Fibroblast of skin of left quadriceps (primary cell): Measurements from ENCODE around the gene CCDC87.
"Not testable (repeated sequence)": the region's sequence is repeated elsewhere in the genome, so short reads cannot be mapped to it uniquely, and the experiment has no call there.

Source experiments
- DNase-seq, 2 experiments: peaks; one replicate each; pipeline ENCODE4 v3.0.0-alpha.2; 2013; ENCODE audit warnings: low read depth in 2 of 2

The CCDC87 gene, protein sequence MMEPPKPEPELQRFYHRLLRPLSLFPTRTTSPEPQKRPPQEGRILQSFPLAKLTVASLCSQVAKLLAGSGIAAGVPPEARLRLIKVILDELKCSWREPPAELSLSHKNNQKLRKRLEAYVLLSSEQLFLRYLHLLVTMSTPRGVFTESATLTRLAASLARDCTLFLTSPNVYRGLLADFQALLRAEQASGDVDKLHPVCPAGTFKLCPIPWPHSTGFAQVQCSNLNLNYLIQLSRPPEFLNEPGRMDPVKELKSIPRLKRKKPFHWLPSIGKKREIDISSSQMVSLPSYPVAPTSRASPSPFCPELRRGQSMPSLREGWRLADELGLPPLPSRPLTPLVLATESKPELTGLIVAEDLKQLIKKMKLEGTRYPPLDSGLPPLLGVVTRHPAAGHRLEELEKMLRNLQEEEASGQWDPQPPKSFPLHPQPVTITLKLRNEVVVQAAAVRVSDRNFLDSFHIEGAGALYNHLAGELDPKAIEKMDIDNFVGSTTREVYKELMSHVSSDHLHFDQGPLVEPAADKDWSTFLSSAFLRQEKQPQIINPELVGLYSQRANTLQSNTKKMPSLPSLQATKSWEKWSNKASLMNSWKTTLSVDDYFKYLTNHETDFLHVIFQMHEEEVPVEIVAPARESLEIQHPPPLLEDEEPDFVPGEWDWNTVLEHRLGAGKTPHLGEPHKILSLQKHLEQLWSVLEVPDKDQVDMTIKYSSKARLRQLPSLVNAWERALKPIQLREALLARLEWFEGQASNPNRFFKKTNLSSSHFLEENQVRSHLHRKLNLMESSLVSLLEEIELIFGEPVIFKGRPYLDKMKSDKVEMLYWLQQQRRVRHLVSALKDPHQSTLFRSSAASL

GRCh38 chr11:66592457-66593302, at the start of gene CCDC87, which contains the start of gene CCS:
Gene CCDC87 (minus strand): TSS chr11:66593063. CDS start chr11:66593015, 48 bp downstream.
Gene CCS (plus strand): TSS chr11:66593185. CDS start chr11:66593262, 77 bp downstream.
- DNase-seq = peak; percentile 85 to 86

GRCh38 chr11:66641834-66642233, 49.0 kb upstream of the CCDC87 start:
- no peak for DNase-seq

DNA sequence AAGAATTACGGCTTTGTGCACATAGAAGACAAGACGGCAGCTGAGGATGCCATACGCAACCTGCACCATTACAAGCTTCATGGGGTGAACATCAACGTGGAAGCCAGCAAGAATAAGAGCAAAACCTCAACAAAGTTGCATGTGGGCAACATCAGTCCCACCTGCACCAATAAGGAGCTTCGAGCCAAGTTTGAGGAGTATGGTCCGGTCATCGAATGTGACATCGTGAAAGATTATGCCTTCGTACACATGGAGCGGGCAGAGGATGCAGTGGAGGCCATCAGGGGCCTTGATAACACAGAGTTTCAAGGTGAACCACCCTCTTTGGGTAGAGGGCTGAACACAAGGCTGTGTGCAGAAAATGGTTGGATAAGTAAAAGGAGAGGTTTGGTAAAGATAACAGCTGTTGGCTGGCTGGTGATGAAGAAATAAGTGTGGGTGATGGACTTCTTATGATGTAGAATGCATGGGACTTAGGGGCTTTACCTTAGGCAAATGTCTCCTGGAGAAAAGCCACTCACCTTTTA, 47.0 kb upstream of the CCDC87 start:
- not testable (repeated sequence) for DNase-seq

DNA sequence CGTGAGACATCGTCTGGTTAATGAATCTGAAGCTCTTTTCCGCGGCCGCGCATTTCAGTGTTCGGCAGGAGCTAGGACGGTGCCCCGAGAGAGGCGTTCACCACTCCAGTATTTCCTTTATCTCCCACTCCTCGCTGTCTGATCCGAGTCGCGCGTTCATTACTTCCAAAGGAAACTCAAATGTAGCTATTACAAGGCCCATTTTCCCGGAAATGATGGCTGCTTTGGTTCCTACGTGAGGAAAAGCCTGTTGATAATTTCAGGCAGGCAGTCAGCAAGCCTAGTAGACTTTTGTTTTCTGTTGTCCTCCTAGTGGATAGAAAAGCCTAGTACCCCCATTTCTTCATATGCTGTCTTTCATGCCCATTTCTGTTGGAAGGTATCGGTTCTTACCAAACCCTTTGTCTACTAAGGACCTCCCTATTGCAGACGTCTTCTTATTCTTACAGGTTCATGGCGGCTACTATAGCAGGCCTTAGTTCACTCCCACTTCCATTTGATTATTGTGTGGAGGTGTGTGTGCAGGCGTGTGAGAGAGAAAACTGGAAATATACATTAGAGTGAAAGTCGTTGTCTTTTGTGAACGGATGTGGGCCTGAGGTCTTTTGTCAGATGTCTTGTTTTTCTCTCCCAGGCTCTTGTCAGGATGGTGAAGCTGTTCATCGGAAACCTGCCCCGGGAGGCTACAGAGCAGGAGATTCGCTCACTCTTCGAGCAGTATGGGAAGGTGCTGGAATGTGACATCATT, 46.4 kb upstream of the CCDC87 start:
- DNase-seq = no peak

- DNase-seq = peak; percentile 100
These were observed 45.6 kb upstream of the CCDC87 start, which contains the start of gene RBM4 for GRCh38 chr11:66638177-66639065. Gene RBM4 (plus strand): TSS chr11:66638703. CDS start chr11:66639712, 1,009 bp downstream.

GRCh38 chr11:66637557-66638176, 44.8 kb upstream of the CCDC87 start:
- DNase-seq = no peak

DNA sequence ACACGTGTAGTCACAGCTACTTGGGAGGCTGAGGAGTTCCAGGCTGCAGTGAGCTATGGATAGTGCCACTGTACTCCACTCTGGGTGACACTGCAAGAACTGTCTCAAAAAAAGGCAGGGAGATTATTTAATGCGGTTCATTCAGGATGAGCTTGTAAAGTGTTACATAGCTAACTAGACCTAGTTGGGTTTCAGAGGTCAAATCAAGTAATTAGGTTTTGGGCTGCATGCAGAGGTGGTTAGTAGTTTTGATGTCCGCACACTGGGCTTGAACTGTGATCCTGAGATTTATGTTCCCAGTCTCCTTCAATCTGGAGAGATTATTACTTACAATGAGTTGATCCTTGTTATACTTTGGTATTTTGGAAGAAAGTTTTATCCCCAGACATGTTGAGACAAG, 43.5 kb upstream of the CCDC87 start:
- no peak for DNase-seq

DNA sequence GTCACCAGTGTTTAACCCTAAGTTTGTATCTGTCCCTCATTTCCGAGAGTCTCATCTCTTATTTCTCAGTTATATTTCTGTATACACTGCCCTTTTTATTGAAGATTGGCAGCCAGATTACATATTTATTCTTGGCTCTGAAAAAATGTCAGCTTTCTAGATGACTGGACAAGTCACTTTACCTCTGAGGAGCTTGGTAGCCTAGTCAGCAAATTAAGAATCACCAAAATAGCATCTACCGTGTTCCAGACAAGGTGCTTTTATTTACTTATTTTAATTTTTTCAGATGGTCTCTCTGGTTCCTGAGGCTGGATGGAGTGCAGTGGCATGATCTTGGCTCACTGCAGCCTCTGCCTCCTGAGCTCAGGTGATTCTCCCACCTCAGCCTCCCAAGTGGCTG, 40.1 kb upstream of the CCDC87 start:
- no peak for DNase-seq

DNA sequence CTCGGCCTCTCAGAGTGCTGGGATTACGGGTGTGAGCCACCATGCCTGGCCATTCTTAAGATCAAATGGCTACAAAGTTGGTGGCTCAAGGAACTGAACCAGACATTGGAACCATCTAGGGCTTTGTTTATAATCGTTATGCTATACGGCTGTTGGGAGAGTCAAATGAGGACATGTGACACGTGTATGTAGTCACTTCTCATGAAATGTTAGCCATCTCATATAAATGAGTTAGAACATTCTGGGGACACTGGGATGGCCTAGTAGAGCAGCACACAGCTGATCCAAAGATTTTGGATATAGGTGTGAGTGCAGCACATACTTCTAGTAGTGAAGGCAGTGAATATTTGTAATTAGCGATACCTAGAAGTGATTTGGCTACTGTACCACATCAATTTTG, 39.0 kb upstream of the CCDC87 start:
- no peak for DNase-seq

DNA sequence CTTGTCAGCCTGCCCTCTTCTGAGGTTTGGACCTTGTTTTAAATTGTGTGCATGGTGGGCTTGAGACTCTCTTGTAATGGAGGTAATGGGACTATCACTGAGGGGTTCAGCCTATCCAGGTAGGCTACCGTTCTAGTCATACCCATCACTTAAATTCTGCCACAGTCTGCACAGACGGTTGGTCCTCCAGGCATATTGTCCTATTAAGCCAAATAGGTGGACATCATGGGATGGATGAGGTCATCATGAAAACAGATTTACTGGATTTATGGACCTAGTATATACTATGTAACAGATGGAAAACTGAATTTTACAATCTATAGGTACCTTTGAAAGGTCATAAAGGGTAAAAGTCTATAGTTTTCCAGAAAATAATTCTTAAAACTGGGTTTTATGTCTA, 36.5 kb upstream of the CCDC87 start:
- no peak for DNase-seq

DNA sequence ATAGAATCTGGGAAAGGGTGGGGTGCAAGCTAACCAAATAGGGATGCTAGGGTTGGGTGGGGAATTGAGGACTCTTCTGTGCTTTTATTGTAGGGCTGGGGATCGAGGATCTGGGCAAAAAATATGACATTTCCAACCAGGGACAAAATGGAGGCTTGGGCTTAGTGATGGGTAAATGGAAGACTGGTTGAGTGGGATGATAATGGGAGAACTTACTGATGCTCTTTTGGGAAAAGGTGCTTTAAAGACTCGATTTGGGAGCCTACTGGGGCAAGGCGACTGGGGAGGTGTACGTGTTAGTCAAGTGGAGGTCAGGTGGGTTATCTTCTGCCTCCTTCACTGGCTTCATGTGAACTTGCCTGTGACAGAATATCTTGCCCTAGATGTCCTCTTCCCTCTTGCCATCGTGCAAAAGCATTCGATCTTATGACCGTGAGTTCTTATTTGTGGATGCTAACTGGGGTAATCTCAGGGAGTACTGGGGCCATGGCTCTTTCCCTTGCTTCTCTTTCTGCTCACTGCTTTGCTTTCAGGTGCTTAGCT, 35.3 kb upstream of the CCDC87 start:
- no peak for DNase-seq

- DNase-seq = no peak
These were observed 34.1 kb upstream of the CCDC87 start for GRCh38 chr11:66626926-66627325.

- DNase-seq = no peak
These were observed 33.5 kb upstream of the CCDC87 start for GRCh38 chr11:66626382-66626781.

DNA sequence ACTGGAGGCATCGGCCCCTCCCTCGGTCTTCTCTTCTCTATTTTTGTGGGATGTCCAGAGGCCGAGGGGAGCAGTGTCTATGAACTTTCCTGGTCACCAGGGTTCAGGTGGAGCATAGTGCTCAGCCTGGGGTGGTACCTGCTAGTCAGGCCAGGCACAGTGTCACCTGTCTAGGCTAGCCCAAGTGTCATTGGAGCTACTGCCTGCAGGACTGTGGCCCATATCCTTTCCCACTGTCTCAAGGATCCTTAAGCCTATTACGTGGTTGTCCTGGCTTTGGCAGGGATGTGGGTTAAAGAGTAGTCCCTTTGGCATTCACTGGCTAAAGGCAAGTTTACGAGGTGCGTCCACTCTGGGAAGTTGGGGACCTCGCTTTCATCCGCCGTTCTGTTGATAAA, 32.9 kb upstream of the CCDC87 start:
- DNase-seq = no peak

DNA sequence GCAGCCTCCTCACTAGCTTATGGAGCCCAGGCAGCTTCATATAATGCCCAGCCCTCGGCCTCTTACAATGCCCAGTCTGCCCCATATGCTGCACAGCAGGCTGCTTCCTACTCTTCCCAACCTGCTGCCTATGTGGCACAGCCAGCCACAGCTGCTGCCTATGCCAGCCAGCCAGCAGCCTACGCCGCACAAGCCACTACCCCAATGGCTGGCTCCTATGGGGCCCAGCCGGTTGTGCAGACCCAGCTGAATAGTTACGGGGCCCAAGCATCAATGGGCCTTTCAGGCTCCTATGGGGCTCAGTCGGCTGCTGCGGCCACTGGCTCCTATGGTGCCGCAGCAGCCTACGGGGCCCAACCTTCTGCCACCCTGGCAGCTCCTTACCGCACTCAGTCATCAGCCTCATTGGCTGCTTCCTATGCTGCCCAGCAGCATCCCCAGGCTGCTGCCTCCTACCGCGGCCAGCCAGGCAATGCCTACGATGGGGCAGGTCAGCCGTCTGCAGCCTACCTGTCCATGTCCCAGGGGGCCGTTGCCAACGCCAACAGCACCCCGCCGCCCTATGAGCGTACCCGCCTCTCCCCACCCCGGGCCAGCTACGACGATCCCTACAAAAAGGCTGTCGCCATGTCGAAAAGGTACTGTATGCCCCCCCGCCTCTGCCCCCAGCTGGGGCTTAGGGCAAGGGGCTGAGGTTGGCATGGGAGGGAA, 32.3 kb upstream of the CCDC87 start:
- DNase-seq = no peak

DNA sequence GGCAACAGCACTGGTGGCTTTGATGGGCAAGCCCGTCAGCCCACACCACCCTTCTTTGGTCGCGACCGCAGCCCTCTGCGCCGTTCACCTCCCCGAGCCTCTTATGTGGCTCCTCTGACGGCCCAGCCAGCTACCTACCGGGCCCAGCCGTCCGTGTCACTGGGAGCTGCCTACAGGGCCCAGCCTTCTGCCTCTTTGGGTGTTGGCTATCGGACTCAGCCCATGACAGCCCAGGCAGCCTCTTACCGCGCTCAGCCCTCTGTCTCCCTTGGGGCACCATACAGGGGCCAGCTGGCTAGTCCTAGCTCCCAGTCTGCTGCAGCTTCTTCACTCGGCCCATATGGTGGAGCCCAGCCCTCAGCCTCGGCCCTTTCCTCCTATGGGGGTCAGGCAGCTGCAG, 31.6 kb upstream of the CCDC87 start:
- DNase-seq = no peak

GRCh38 chr11:66619080-66619554, 26.3 kb upstream of the CCDC87 start:
- DNase-seq = no peak

DNA sequence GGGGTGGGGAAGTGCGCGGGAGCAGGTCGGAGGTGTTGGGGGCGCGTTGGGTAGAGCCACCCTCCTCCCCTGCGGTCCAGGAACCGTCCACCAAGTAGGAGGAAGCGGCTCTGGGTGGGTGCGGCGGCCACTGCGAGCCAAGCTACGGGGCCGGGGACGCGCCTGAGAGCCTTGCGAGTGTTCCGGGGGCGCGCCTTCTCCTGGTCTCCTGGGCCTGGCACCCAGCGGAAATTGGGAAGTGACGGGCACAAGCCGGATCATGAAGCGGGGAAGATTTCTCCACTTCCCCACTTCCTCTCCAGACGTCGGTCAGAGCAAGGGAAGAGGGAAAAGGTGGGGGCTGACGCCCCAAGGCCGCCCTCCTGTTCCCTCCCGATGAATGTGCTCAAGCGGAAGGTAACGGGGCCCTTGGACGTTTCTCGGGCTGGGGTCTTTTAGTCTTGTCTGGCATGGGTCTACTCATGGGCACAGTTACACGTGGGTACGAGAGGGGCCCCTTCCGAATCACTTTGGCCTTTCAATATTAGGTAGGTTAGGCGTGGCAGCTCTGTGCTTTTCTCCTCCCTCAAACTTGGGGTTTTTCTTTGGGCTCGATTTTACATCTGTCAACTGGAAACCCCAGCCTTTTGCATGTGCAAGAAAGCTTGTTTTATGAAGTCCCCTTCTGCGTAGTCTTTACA, 24.4 kb upstream of the CCDC87 start:
- peak in 1 of 2 experiments; percentile 6 for DNase-seq
